Jurkat, Clone E6-1 (cell line): Measurements from ENCODE around the gene TDO2.
A peak's percentile ranks its signal among the peaks of the same experiment; 100 is the strongest.

Experiments
- DNase-seq: peaks from one replicate; pipeline ENCODE4 v3.0.0-alpha.2; 2011; ENCODE audit warnings: low read depth, low spot score
- H3K4me3 ChIP-seq: 2 replicates; pipeline ENCODE4 v1.5.1; 2011; ENCODE audit warnings: mild to moderate bottlenecking, low read length, control low read depth, moderate library complexity

Gene TDO2

DNA sequence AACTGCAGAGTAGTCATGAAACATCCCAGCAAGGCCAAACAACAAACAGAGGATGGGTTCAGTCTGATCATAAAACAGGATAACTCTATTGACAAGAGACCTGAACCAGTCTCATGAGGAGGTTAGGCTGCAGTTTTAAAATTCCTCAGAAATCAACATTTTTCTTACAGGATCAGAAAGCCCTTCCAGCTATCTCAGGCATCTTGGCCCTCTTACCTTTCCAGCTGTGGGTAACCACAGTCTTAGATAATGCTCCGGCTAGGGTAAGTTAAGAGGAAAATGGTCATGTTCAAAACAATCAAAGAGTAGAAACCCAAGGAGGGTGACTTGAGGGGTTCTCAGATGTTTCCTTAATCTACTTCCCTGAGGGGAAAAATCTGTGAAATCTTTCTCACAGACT is 45.0 kb downstream of the TDO2 start:
- no peak for DNase-seq
- no peak overlapping the region for H3K4me3 ChIP-seq

DNA sequence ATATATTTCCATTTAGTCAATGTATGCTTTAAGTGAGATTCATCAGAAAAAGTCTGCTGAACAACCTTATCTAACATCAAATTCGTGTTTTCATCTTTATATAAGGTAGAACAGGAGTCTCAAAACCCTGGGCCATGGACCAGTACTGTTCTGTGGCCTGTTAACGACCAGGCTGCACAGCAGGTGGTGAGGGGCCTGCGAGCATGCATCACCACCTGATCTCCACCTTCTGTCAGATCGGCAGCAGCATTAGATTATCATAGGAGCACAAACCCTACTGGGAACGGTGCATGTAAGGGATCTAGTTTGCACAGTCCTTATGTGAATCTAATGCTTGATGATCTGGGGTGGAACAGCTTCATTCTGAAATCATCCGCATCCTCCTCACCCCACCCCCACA is 47.0 kb downstream of the TDO2 start:
- no peak for DNase-seq
- H3K4me3 ChIP-seq, result no peak overlapping the region

DNA sequence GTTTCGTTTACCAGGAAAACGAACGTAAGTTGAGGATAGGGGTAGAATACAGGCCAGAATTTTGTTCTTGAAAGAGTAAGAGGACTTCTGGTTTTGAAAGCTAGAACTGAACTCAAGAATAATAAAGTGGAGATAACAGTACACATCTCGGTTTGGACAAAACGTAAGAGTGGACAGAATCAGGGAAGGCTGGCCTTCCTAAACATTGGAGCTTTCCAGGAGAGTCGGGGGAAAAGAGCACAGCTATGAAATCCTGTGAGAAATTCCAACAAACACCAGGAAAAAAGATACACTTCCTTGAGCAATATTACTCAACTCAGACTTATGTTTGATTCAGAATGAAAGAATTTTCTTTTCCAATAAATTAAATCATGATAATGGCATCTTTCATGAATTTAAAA is 49.0 kb downstream of the TDO2 start:
- DNase-seq, result no peak
- H3K4me3 ChIP-seq, result no peak overlapping the region

DNA sequence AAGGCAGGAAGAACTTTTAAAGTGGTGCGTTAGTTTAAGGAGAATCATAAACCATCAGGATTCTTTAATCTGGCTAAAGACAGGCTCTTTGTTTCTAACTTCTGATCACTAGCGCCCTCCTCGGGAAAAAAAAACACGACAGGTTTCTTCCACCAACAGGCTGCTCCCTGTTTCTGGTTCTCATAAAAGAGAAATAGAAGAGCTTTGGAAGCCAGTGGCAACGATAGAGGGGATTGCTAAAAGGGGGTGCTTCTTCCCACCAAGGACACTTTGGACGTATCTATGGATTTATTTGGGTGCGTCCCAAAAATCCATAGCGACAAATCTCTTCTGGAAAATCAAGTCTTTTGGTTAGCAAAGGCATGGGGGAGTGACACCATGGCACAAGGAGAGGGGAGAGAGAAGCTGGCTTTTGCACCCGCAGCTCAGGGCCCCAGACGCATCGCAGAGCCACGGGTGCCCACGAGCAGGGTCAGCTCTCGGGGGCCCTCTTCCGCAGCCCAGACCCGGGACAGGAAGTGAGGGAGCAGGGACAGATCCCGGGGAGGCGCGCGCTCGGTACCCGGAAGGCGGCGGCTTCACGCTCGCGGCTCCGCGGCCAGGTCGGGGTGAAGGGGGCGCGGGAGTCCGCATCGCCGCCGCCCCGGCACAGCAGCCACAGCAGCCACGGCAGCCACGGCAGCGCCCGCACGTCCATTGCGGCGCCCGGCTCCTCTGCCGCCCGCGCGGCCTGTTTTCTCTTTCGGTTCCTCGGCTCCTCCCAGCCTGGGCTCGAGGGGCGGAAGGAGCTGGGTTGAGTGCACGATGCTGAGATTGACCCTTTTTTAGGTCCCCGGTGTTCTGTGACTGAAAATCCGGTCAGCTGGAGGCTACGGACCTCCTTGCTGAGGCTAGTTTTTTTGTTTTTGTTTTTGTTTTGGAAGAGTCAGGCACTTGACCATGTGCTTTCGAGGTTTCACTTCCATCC is 49.9 kb downstream of the TDO2 start, which contains the start of gene CTSO:
Gene CTSO, minus strand, starts transcription at position 716 of the 967 bp plus-strand sequence. Its CDS starts 19 bp downstream, at position 697.
- H3K4me3 ChIP-seq, result peak within 1 kb of the TSS; percentile 70
- DNase-seq, result peak; percentile 70

DNA sequence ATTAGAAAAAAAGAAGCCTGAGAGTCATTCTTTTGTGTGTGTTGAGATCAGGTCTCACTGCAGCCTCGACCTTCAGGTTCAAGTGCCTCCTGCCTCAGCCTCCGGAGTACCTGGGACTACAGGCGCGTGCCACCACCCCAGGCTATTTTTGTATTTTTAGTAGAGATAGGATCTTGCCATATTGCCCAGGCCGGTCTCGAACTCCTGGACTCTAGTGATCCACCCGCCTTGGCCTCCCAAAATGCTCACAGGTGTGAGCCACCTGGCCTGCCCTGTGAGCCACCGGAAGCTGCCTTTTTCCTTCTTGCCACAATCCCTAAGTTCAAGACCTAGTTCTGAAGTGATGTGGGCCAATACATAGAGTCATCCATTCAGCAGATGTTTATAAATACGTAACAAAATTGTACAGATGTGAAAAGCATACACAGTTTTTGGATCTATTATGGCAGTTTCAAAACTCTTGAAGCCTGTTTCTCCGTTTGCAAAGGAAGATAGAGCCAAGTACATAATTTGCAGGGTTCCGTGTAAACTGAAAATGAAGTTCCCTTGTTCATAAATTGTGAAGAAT is 50.7 kb downstream of the TDO2 start:
- H3K4me3 ChIP-seq, result peak overlapping the region; percentile 70
- no peak for DNase-seq

DNA sequence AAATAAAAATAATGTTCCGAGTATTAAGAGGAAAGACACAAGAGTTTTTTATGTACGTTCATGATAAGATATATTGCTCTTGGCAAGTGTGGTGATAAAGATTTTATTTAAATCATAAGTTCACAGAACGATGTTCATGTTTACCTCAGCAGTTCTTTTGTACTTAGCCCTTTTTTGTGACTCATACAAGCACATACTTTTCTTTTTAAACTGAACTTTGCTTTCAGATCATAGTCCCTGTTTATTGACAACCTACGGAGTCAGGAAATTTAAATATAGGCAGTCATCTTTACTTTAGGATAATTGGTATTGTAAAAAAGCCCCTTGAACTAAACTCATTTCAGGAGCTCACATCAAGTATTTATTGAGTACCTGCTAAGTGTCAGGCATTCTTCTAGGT is 51.4 kb downstream of the TDO2 start:
- DNase-seq, result no peak
- no peak overlapping the region for H3K4me3 ChIP-seq

DNA sequence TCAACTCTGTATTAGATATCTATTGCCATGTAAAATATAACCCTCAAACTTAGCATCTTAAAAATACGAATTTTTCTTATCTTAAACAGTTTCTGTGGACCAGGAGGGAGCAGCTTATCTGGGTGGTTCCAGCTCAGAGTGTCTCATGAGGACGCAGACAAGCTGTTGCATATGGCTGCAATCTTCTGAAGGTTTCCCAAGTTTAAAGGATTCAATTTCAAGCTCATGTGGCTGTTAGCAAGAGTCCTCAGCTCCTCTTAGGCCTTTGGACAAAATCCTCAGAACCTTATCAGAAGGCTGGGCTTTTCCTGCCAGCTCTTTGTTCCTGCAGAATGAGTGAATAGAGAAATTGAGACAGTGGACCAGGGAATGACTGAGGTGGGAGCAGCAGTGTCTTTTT is 53.0 kb downstream of the TDO2 start:
- no peak overlapping the region for H3K4me3 ChIP-seq
- no peak for DNase-seq

DNA sequence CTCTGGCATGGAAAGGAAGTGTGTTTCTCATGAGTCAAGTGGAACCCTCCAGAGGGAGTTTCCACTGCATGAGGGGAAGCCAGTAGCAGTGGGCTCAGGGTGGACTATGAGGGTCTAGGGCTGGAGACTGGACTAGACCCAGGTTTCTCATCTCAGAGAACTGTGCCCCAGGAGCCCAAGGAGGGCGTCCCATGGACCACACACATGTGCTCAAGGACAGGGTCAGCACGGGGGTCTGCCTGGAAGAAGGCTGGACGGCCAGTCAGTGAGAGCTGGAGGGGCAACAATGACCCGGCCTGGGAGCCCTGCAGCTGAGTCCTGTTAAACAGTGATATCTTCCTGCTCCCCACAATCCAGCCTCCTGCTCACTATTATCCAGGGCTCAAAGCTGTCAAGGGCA is 55.9 kb downstream of the TDO2 start:
- no peak overlapping the region for H3K4me3 ChIP-seq
- DNase-seq, result no peak

DNA sequence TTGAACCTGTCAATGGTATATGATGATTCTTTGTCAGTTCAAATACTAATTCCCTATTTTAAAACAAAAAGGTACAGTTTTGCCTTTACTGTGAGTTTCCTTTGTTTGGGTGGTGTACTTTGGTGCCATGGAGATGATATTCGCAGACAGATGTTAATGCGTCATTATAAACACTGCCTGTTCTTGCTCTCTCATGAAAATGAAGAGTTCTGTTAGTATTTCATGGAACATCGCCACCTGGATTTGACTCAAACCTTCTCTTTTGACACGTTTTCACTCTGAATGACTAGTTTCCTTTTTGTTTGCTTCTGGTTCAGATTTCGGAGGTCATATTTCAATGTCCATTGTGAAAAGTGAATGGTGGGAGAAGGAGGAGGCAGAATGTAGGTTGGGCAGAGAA is 57.0 kb downstream of the TDO2 start:
- H3K4me3 ChIP-seq, result no peak overlapping the region
- DNase-seq, result no peak

DNA sequence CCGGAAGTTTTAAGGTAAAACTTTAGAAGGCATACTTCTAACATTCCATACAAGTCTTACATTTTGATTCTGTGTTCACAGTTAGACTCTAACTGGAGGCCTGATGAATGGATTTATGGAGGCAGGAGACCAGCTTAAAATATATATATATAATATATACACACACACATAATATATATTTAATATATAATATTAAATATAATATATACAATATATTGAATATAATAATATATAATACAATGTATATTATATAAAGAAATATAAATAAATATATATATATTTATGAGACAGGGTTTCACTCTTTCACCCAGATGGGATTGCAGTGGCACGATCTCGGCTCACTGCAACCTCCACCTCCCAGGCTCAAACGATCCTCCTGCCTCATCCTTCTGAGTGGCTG is 58.1 kb downstream of the TDO2 start:
- DNase-seq, result no peak
- H3K4me3 ChIP-seq, result no peak overlapping the region

DNA sequence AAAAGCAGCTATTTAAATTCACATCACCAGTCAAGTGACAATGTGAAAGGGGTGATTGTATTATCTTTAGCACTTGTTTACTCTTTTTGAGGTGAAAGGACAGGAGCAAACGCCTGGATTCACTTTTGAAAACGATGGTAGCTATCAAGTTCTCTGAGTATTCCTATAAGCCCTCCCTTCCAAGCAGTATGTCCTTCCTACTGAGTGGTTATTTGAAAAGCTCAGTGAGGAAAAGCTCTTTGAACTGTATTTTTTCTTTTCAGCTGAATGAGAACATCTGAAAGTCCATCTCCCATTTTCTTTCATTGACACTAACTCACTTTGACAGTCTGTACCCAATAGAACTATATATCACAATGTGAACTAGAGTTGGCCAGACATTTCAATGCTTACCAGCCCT is 59.3 kb downstream of the TDO2 start:
- no peak overlapping the region for H3K4me3 ChIP-seq
- no peak for DNase-seq

DNA sequence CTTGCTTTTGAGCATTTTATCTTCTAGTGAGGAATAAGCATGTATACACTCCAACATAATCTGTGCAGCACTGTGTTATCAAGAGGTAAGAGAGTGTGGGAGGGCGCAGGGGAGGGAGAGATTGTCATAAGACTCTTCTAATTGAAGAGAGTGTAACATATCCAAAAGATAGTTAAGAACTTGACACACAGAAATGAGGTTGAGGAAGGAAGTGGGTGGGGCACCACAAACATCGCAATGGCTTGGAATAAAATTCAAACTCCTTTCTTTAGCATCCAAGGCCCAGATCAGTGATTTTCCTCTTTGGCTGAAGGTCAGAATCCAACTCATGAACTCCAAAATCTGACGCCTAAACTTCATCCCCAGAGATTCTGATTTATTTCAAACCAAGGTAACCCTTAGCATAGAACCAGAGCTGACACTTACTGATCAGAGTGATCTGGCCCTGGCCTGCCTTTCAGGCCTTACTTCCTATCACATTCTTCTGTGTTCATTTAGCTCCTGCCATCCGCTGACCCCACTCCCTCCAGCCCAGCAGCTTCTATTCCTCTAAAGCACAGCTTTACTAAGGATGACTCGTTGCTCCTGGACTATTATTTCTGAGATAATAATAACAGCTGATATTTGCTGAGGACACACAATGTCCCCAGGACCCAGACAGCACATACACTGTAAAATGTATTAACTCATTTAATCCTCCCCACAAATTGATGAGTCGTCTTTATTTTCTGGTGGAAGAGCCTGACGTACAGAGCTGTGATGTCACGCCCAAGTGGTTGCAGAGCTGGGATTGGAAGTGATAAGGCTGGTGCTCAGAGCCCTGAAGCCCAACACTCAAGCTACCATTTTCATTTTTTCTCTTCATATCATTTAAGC is 60.8 kb downstream of the TDO2 start:
- H3K4me3 ChIP-seq, result no peak overlapping the region
- no peak for DNase-seq

DNA sequence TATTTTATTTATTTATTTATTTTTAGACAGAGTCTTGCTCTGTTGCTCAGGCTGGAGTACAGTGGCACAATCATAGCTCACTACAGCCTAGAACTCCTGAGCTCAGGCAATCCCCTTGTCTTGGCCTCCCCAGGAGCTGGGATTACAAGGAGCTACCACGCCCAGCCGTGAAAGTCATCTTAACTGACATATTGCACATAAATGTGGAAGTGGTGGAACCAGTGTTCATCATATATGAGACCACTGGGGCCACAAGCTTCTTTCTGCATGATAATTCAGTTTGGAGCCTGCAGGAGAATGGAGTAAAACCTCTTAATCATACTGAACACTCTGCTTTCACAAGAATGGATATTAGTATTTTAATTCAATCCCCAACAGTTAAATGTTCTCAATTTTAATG is 62.7 kb downstream of the TDO2 start:
- DNase-seq, result no peak
- no peak overlapping the region for H3K4me3 ChIP-seq

DNA sequence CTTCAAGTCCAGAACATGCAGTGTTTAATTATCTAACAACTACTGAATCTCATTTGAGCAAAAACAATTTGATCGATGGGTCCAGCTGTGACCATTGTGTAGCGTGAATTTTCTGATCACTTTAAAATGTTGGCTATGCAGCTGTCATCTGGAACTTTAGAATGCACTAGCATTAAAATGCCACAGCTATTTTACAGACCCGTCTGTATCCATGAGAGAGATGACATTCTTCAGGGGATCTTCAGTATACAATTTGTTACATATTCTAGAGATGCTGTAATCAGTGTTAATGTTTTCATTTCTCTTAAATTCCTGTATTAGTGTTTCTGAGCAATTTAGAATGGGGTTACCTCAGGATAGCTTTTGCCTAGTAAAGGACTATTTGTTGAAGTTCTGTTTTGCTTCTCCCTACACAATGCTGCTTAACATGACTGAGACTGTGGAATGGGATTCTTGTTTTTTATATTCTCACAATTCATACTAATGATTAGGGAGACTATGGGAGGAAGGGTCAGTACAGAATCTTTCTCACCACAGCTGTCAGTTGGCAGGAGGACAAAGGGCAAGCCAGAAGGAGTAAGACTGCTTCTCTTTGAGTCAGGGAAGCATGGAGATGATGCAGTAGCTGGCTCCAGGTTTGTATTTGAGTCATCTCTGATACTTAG is 63.4 kb downstream of the TDO2 start:
- no peak for DNase-seq
- no peak overlapping the region for H3K4me3 ChIP-seq
